K562 (cell line): ENCODE results near the gene ZNF548. TPM values are rescaled to one million over a fixed set of nuclear protein-coding genes. Genes with fewer than 3 reads are reported as not detected.

ENCODE experiments used
- CHCHD3 ChIP-seq: fragments of 250-450 bp; sonication (Bioruptor Pico); IDR thresholded peaks from 2 replicates; pipeline ENCODE4 v2.1.2; 2022; ENCODE audit warnings: mild to moderate bottlenecking
- ETV1 ChIP-seq: fragments of 450-650 bp; conservative IDR thresholded peaks from 2 replicates; pipeline ENCODE4 v1.6.1; 2016; ENCODE audit warnings: missing genetic modification characterization, control low read depth, low read depth, missing compliant biosample characterization
- FOXM1 ChIP-seq, 2 experiments: fragments of 450-650 bp in 1 of 2; sonication (generic) in 1 of 2; formaldehyde crosslinking in 1 of 2; IDR thresholded peaks; 2 replicates each; pipeline versions ENCODE4 v1.6.1 to v1.9.0; 2017 to 2022; ENCODE audit warnings: low read depth in 2 of 2, mild to moderate bottlenecking in 2 of 2, missing genetic modification reagents in 1 of 2, moderate library complexity in 1 of 2
- HDAC1 ChIP-seq, 2 experiments: fragments of 450-650 bp; IDR thresholded peaks; 2 replicates each; pipeline ENCODE4 v1.6.1; 2016 to 2017; ENCODE audit warnings: inconsistent platforms in 1 of 2, mild to moderate bottlenecking in 1 of 2, moderate library complexity in 1 of 2
- HLTF ChIP-seq: fragments of 450-650 bp; IDR thresholded peaks from 2 replicates; pipeline ENCODE4 v1.6.1; 2016
- KHSRP ChIP-seq: fragments of 450-650 bp; IDR thresholded peaks from 2 replicates; pipeline ENCODE4 v1.6.1; 2017
- LCOR ChIP-seq: sonication (generic); formaldehyde crosslinking; IDR thresholded peaks from 2 replicates; pipeline ENCODE4 v1.8.0; 2022; ENCODE audit warnings: mild to moderate bottlenecking, missing genetic modification reagents
- MAFG ChIP-seq: fragments of 450-650 bp; conservative IDR thresholded peaks from 2 replicates; pipeline ENCODE4 v1.6.1; 2016; ENCODE audit warnings: missing genetic modification characterization, missing compliant biosample characterization
- MEIS2 ChIP-seq: fragments of 450-650 bp; IDR thresholded peaks from 2 replicates; pipeline ENCODE4 v1.6.1; 2014; ENCODE audit warnings: mild to moderate bottlenecking; ENCODE audit not compliant: partially characterized antibody
- NBN ChIP-seq: fragments of 450-650 bp; IDR thresholded peaks from 2 replicates; pipeline ENCODE4 v1.6.1; 2016; ENCODE audit warnings: low read depth, mild to moderate bottlenecking
- NFE2L1 ChIP-seq: fragments of 450-650 bp; IDR thresholded peaks from 2 replicates; pipeline ENCODE4 v1.6.1; 2016; ENCODE audit warnings: missing genetic modification characterization, low read depth, mild to moderate bottlenecking, missing compliant biosample characterization, moderate library complexity, borderline replicate concordance
- PPARD ChIP-seq: fragments of 250-450 bp; sonication (Bioruptor Pico); IDR thresholded peaks from 2 replicates; pipeline ENCODE4 v1.8.0; 2022; ENCODE audit warnings: inconsistent platforms, mild to moderate bottlenecking, moderate library complexity
- SMARCB1 ChIP-seq: IDR thresholded peaks from 2 replicates; pipeline ENCODE4 v1.6.1; 2011; ENCODE audit warnings: improper control_type of control experiment, low read depth; ENCODE audit not compliant: insufficient read length
- SRSF9 ChIP-seq: fragments of 200-400 bp; formaldehyde crosslinking; IDR thresholded peaks from 2 replicates; pipeline ENCODE4 v1.6.1; 2017; ENCODE audit warnings: low read depth, low read length, borderline replicate concordance
- ZBTB8A ChIP-seq: fragments of 450-650 bp; IDR thresholded peaks from 2 replicates; pipeline ENCODE4 v1.6.1; 2018; ENCODE audit warnings: mild to moderate bottlenecking, moderate library complexity; ENCODE audit not compliant: partially characterized antibody
- ZNF121 ChIP-seq: sonication (generic); formaldehyde crosslinking; conservative IDR thresholded peaks from 2 replicates; pipeline ENCODE4 v1.8.0; 2022; ENCODE audit warnings: missing genetic modification reagents
- ZNF561 ChIP-seq: fragments of 450-650 bp; formaldehyde crosslinking; conservative IDR thresholded peaks from 2 replicates; pipeline ENCODE4 v1.4.0; 2020; ENCODE audit warnings: mild to moderate bottlenecking, moderate library complexity
- polyA plus RNA-seq, 8 experiments: library from polyadenylated mRNA; depleted of rRNA in 4 of 8; stranded (reverse) in 5 of 8; unstranded in 3 of 8; fragments of >200 nt; fragmentation: Nextera tagmentation in 2 of 8; fragmentation: Illumina TruSeq in 1 of 8; extraction: Ambion mirVana in 2 of 8; extraction: Trizol in 1 of 8; gene quantifications; 2 replicates each; pipeline versions ENCODE4 v1.2.1 to v1.2.3, GENCODE V29; 2011 to 2014; ENCODE audit warnings: inconsistent platforms in 1 of 8, missing spikeins in 1 of 8
- total RNA-seq, 7 experiments: library from RNA; depleted of rRNA in 6 of 7; stranded (reverse); fragments of >200 nt in 6 of 7; fragmentation: Illumina TruSeq in 2 of 7; extraction: Trizol in 2 of 7; gene quantifications; 2 replicates each; pipeline versions ENCODE4 v1.2.1 to v1.2.3, GENCODE V29; 2011 to 2021; ENCODE audit warnings: low replicate concordance in 1 of 7
- TF ChIP-seq, protein P1 (sequence below): fragments of 450-650 bp; IDR thresholded peaks from 2 replicates; pipeline ENCODE4 v1.6.1; 2016; ENCODE audit warnings: mild to moderate bottlenecking
- TF ChIP-seq, protein P2 (sequence below): fragments of 150-350 bp; conservative IDR thresholded peaks from 2 replicates; pipeline ENCODE4 v1.6.1; 2014; ENCODE audit warnings: low read length
- TF ChIP-seq, protein P3 (sequence below): fragments of 450-650 bp; formaldehyde crosslinking; IDR thresholded peaks from 2 replicates; pipeline ENCODE4 v1.4.0; 2020; ENCODE audit warnings: mild to moderate bottlenecking, moderate library complexity
- TF ChIP-seq, protein P4 (sequence below): sonication (generic); formaldehyde crosslinking; IDR thresholded peaks from 2 replicates; pipeline ENCODE4 v1.8.0; 2023; ENCODE audit warnings: mild to moderate bottlenecking, missing genetic modification reagents

Gene ZNF548
- total and polyA plus RNA-seq, 9 of the 15 experiments (the other 6 are each of a cell fraction or from before 2014, with no cell fraction given), result 1.5 to 8.7 (median 4.5) TPM

DNA sequence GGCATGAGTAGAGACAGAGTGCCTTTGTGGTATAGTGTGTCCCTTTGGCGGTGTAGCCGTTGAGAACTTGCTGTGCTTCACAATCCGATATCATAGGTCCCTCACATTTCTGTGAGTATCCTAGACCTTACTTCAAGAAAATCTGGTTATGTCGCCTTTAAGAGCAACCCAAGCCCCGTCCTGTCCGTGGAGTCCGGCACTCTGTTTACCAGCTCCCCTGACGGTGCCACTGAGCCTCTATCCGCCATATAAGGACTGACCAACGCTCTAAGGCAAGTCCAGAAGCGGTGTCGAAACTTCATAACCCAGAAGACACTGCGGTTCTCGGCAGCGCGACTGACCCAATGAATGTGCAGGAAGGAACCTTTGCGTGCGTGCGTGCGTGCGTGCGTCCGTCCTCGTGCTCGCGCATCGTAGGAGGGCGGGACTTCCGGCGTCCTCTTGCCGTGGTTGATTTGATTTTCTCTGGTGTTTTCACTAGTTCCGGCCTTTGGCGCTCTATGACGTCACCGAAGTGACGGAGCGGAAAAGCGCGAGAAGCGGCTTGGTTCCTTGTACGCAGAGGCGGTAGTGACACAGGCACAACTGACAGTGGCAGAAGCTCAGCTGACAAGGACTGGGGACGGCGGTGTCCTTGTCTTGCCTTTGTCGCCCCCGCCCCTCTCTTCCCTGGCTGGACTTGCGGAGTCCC, 26.5 kb upstream of the ZNF548 start, which contains the start of the genes TRAPPC2B and ZNF547 (continued):
- no peak for TF ChIP-seq PPARD (CRISPR knock-in tag)
- TF ChIP-seq MAFG (tag), result no peak
- no peak for TF ChIP-seq FOXM1 (IDR thresholded peaks at IDR 0.05; ENCODE audit: low read depth)
- no peak for TF ChIP-seq FOXM1 (CRISPR knock-in tag; IDR thresholded peaks at IDR 0.05; ENCODE audit: low read depth)
- TF ChIP-seq HLTF, result no peak
- peak; percentile 37; the same call in 1 of the 2 replicates for TF ChIP-seq ETV1 (tag)
- no peak for TF ChIP-seq SRSF9
- peak; percentile 32 for TF ChIP-seq MEIS2
- peak; percentile 68; the same call in 1 of the 2 replicates for TF ChIP-seq NBN
- no peak for TF ChIP-seq LCOR
- TF ChIP-seq ZNF121 (CRISPR knock-in tag), result no peak
- no peak for TF ChIP-seq HDAC1 (IDR thresholded peaks at IDR 0.05)
- no peak for TF ChIP-seq NFE2L1 (tag)
- no peak for TF ChIP-seq ZBTB8A
- TF ChIP-seq, protein P1, sequence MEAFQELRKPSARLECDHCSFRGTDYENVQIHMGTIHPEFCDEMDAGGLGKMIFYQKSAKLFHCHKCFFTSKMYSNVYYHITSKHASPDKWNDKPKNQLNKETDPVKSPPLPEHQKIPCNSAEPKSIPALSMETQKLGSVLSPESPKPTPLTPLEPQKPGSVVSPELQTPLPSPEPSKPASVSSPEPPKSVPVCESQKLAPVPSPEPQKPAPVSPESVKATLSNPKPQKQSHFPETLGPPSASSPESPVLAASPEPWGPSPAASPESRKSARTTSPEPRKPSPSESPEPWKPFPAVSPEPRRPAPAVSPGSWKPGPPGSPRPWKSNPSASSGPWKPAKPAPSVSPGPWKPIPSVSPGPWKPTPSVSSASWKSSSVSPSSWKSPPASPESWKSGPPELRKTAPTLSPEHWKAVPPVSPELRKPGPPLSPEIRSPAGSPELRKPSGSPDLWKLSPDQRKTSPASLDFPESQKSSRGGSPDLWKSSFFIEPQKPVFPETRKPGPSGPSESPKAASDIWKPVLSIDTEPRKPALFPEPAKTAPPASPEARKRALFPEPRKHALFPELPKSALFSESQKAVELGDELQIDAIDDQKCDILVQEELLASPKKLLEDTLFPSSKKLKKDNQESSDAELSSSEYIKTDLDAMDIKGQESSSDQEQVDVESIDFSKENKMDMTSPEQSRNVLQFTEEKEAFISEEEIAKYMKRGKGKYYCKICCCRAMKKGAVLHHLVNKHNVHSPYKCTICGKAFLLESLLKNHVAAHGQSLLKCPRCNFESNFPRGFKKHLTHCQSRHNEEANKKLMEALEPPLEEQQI, result no peak
- TF ChIP-seq, protein P2, sequence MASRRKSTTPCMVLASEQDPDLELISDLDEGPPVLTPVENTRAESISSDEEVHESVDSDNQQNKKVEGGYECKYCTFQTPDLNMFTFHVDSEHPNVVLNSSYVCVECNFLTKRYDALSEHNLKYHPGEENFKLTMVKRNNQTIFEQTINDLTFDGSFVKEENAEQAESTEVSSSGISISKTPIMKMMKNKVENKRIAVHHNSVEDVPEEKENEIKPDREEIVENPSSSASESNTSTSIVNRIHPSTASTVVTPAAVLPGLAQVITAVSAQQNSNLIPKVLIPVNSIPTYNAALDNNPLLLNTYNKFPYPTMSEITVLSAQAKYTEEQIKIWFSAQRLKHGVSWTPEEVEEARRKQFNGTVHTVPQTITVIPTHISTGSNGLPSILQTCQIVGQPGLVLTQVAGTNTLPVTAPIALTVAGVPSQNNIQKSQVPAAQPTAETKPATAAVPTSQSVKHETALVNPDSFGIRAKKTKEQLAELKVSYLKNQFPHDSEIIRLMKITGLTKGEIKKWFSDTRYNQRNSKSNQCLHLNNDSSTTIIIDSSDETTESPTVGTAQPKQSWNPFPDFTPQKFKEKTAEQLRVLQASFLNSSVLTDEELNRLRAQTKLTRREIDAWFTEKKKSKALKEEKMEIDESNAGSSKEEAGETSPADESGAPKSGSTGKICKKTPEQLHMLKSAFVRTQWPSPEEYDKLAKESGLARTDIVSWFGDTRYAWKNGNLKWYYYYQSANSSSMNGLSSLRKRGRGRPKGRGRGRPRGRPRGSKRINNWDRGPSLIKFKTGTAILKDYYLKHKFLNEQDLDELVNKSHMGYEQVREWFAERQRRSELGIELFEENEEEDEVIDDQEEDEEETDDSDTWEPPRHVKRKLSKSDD, result no peak
- TF ChIP-seq, protein P3, sequence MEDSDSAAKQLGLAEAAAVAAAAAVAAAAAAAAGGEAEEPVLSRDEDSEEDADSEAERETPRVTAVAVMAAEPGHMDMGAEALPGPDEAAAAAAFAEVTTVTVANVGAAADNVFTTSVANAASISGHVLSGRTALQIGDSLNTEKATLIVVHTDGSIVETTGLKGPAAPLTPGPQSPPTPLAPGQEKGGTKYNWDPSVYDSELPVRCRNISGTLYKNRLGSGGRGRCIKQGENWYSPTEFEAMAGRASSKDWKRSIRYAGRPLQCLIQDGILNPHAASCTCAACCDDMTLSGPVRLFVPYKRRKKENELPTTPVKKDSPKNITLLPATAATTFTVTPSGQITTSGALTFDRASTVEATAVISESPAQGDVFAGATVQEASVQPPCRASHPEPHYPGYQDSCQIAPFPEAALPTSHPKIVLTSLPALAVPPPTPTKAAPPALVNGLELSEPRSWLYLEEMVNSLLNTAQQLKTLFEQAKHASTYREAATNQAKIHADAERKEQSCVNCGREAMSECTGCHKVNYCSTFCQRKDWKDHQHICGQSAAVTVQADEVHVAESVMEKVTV (CRISPR knock-in tag), result no peak
- TF ChIP-seq ZNF561 (CRISPR knock-in tag), result no peak
- TF ChIP-seq CHCHD3 (CRISPR knock-in tag), result no peak
- TF ChIP-seq, protein P4, sequence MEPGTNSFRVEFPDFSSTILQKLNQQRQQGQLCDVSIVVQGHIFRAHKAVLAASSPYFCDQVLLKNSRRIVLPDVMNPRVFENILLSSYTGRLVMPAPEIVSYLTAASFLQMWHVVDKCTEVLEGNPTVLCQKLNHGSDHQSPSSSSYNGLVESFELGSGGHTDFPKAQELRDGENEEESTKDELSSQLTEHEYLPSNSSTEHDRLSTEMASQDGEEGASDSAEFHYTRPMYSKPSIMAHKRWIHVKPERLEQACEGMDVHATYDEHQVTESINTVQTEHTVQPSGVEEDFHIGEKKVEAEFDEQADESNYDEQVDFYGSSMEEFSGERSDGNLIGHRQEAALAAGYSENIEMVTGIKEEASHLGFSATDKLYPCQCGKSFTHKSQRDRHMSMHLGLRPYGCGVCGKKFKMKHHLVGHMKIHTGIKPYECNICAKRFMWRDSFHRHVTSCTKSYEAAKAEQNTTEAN (CRISPR knock-in tag), result no peak
- TF ChIP-seq SMARCB1, result no peak
- peak; percentile 67 for TF ChIP-seq KHSRP
